HepG2 (cell line): ENCODE measurements around the gene HAGHL. TPM values are rescaled to one million over a fixed set of nuclear protein-coding genes. Genes with fewer than 3 reads are reported as not detected.

ENCODE experiments used
- ATAC-seq: fragments of 200-7000 bp; cut with Tn5 transposase; 3 replicates; pipeline ENCODE4 v1.9.1; 2020; ENCODE audit warnings: mild to moderate bottlenecking, moderate library complexity
- BruUV-seq: library from RNA; stranded (reverse); fragments of 400-500 nt; replicated peaks from 2 replicates; lab custom pipeline; 2021; lab: Mats Ljungman, UMichigan
- CTCF ChIA-PET: fragments of 300-600 bp; formaldehyde crosslinking; extraction: SDS; loops from one replicate; lab custom pipeline; 2021; ENCODE audit warnings: low total read pairs, inconsistent platforms, low intra/inter-chr PET ratio; lab: Yijun Ruan, JAX
- POLR2A ChIA-PET: fragments of 350-600 bp; sonication (Branson Sonifier 250); formaldehyde crosslinking; loops from one replicate; lab custom pipeline; 2020; ENCODE audit warnings: antibody characterized with exemption, inconsistent platforms; lab: Yijun Ruan, JAX
- DNase-seq: peaks from one replicate; pipeline ENCODE4 v3.0.0-alpha.2; 2015; ENCODE audit warnings: low spot score
- FAIRE-seq: peaks from 3 replicates; lab custom pipeline; 2011; peaks lifted over from hg19 to GRCh38; lab: Jason Lieb, UNC
- H2AFZ ChIP-seq: one replicate; pipeline ENCODE4 v1.6.1; 2011; ENCODE audit warnings: low read length, inconsistent platforms
- H3K27ac ChIP-seq: fragments of 300-600 bp; 3 replicates; pipeline ENCODE4 v1.8.0; 2011; ENCODE audit warnings: mixed run types, mild to moderate bottlenecking, mixed read lengths, low read length, inconsistent platforms; ENCODE audit not compliant: insufficient read depth; ENCODE audit errors: extremely low read length
- H3K27me3 ChIP-seq, 2 experiments: fragments of 200-600 bp in 1 of 2; 2 replicates in 1 of 2; 3 replicates in 1 of 2; pipeline versions ENCODE4 v1.6.0 to v1.8.0; 2011; ENCODE audit warnings: low read length in 2 of 2, mild to moderate bottlenecking in 2 of 2, moderate library complexity in 2 of 2, inconsistent platforms in 1 of 2; ENCODE audit not compliant: insufficient read depth in 2 of 2, control insufficient read depth in 1 of 2
- H3K36me3 ChIP-seq, 2 experiments: fragments of 200-600 bp in 1 of 2; replicated peaks in 1 of 2; 2 replicates in 1 of 2; 3 replicates in 1 of 2; pipeline versions ENCODE4 v1.5.1 to v1.8.0; 2011; ENCODE audit warnings: low read length in 2 of 2, inconsistent platforms in 1 of 2; ENCODE audit not compliant: insufficient read depth in 2 of 2, control insufficient read depth in 1 of 2
- H3K4me1 ChIP-seq: 2 replicates; pipeline ENCODE4 v1.5.1; 2012; ENCODE audit warnings: low read length, inconsistent platforms; ENCODE audit not compliant: insufficient read depth
- H3K4me2 ChIP-seq: 2 replicates; pipeline ENCODE4 v1.6.0; 2011; ENCODE audit warnings: low read depth, low read length, inconsistent platforms
- H3K4me3 ChIP-seq, 3 experiments: fragments of 200-600 bp in 1 of 3; sonication (generic), shearing (Covaris generic) in 1 of 3; replicated peaks in 1 of 3; 2 replicates each; pipeline ENCODE4 v1.5.1; 2011 to 2016; ENCODE audit warnings: low read length in 3 of 3, inconsistent platforms in 2 of 3, low read depth in 2 of 3, mild to moderate bottlenecking in 2 of 3, control low read depth in 1 of 3, mixed read lengths in 1 of 3; ENCODE audit not compliant: insufficient read depth in 1 of 3
- H3K79me2 ChIP-seq: one replicate; pipeline ENCODE4 v1.6.1; 2011; ENCODE audit warnings: low read length, inconsistent platforms; ENCODE audit not compliant: insufficient read depth
- H3K9ac ChIP-seq: 2 replicates; pipeline ENCODE4 v1.6.0; 2011; ENCODE audit warnings: mild to moderate bottlenecking, low read depth, low read length, inconsistent platforms; ENCODE audit not compliant: insufficient read depth
- H3K9me3 ChIP-seq: 2 replicates; pipeline ENCODE4 v1.5.1; 2012; ENCODE audit warnings: mild to moderate bottlenecking, low read length
- H4K20me1 ChIP-seq: 2 replicates; pipeline ENCODE4 v1.6.0; 2011; ENCODE audit warnings: inconsistent platforms, mild to moderate bottlenecking, low read length, moderate library complexity; ENCODE audit not compliant: insufficient read depth
- ESRRA ChIP-seq: sonication (generic); formaldehyde crosslinking; IDR thresholded peaks from 2 replicates; pipeline ENCODE4 v1.5.1; 2020; ENCODE audit warnings: mild to moderate bottlenecking, low read depth, missing genetic modification reagents
- ISX ChIP-seq: sonication (generic); formaldehyde crosslinking; conservative IDR thresholded peaks from 2 replicates; pipeline ENCODE4 v1.5.0; 2020; ENCODE audit warnings: missing genetic modification reagents
- JUNB ChIP-seq: sonication (generic); formaldehyde crosslinking; IDR thresholded peaks from 2 replicates; pipeline ENCODE4 v1.8.0; 2022; ENCODE audit warnings: missing genetic modification reagents, mild to moderate bottlenecking, borderline replicate concordance
- MED1 ChIP-seq: sonication (generic); formaldehyde crosslinking; IDR thresholded peaks from 2 replicates; pipeline ENCODE4 v1.4.0; 2020; ENCODE audit warnings: missing genetic modification reagents
- RAD21 ChIP-seq: fragments of 450-650 bp; formaldehyde crosslinking; IDR thresholded peaks from 2 replicates; pipeline ENCODE4 v1.5.0; 2020; ENCODE audit warnings: mild to moderate bottlenecking
- RARA ChIP-seq: IDR thresholded peaks from 2 replicates; pipeline ENCODE4 v1.6.1; 2016; ENCODE audit warnings: missing genetic modification reagents, missing compliant biosample characterization
- SMARCC2 ChIP-seq: fragments of 450-650 bp; IDR thresholded peaks from 2 replicates; pipeline ENCODE4 v1.6.1; 2017; ENCODE audit warnings: antibody characterized with exemption, mild to moderate bottlenecking
- STAT6 ChIP-seq: sonication (generic); formaldehyde crosslinking; IDR thresholded peaks from 2 replicates; pipeline ENCODE4 v1.4.0; 2020; ENCODE audit warnings: missing genetic modification reagents, mild to moderate bottlenecking, borderline replicate concordance
- ZNF263 ChIP-seq: sonication (generic); formaldehyde crosslinking; IDR thresholded peaks from 2 replicates; pipeline ENCODE4 v1.4.0; 2020; ENCODE audit warnings: missing genetic modification reagents
- ZNF574 ChIP-seq: sonication (generic); formaldehyde crosslinking; IDR thresholded peaks from 2 replicates; pipeline ENCODE4 v1.4.0; 2020; ENCODE audit warnings: missing genetic modification reagents
- ZNF687 ChIP-seq: sonication (generic); formaldehyde crosslinking; IDR thresholded peaks from 2 replicates; pipeline ENCODE4 v1.5.1; 2020; ENCODE audit warnings: mild to moderate bottlenecking, missing genetic modification reagents, moderate library complexity
- ZNF724P ChIP-seq: sonication (generic); formaldehyde crosslinking; IDR thresholded peaks from 2 replicates; pipeline ENCODE4 v1.8.0; 2022; ENCODE audit warnings: missing genetic modification reagents, borderline replicate concordance
- WGBS: methylation state at CpG from one replicate; pipeline ENCODE4 v1.1.6; 2017; ENCODE audit warnings: low lambda C conversion rate; 5-methylcytosine and 5-hydroxymethylcytosine counted together
- in situ Hi-C: cut with HindIII; loops from 2 replicates; pipeline ENCODE4 v1.10.0; 2017; ENCODE audit warnings: low pct_unique_long_range_greater_than_20kb; ENCODE audit not compliant: extremely low pct_ligation_motif_present
- intact Hi-C: fragments of 100-400 bp; cut with micrococcal nuclease; formaldehyde crosslinking; loops from one replicate; pipeline ENCODE4 v1.10.0; 2022; ENCODE audit not compliant: unreplicated experiment
- polyA plus RNA-seq, 8 experiments: library from polyadenylated mRNA; depleted of rRNA in 3 of 8; stranded (reverse) in 7 of 8; unstranded in 1 of 8; fragments of >200 nt; fragmentation: Illumina TruSeq in 4 of 8; extraction: Trizol in 4 of 8; gene quantifications; 2 replicates each; pipeline versions ENCODE4 v1.2.1 to v1.2.3, GENCODE V29; 2011 to 2016; ENCODE audit warnings: low read depth in 4 of 8, missing spikeins in 1 of 8, mixed read lengths in 1 of 8; ENCODE audit not compliant: insufficient read depth in 1 of 8
- total RNA-seq, 5 experiments: library from RNA; depleted of rRNA; stranded (reverse); fragments of >200 nt; fragmentation: Illumina TruSeq; extraction: Trizol; gene quantifications; 2 replicates each; pipeline ENCODE4 v1.2.3, GENCODE V29; 2016; ENCODE audit warnings: low read depth in 1 of 5

Gene HAGHL
- total and polyA plus RNA-seq, 2 of the 13 experiments (the other 11 are each of a cell fraction or from before 2014, with no cell fraction given), result 3.4 to 8.4 TPM

- Histone ChIP-seq H3K4me2 (no peak overlapping the region), H3K27me3 (no peaks in the 10 kb centered on the region; a peak in 1 of 5 replicates), H3K4me3 (no peak overlapping the region), H3K27ac (no peak overlapping the region), H4K20me1 (0 out of 2 replicates have a peak, but pooled peaks cover 3% of the 10 kb centered on the region), H3K36me3 (peaks cover 11 to 20% of the 10 kb centered on the region in 2 experiments; a peak in 4 of 5 replicates), H3K4me1 (peaks cover 31% of the 10 kb centered on the region), H3K9me3 (no peaks in the 10 kb centered on the region), H3K9ac (no peak overlapping the region), H3K79me2 (peaks cover 15% of the 10 kb centered on the region), H2AFZ (no peak overlapping the region)
- ATAC-seq (peak; percentile 63), FAIRE-seq (no peak), DNase-seq (peak; percentile 41)
- intact Hi-C loops (no loop called here), in situ Hi-C loops (no loop called here)
- ChIA-PET POLR2A (interaction anchor here (1.2 kb wide), 1 partner anchor 34 kb away, joined by 3 read pairs; the partner anchor contains the start of gene ANTKMT), CTCF (interaction anchor here (1.1 to 1.5 kb wide), 2 partner anchors 18 to 75 kb away, joined by 3 to 4 read pairs; partner anchors contain the start of gene RHOT2)
- no TSS peak for BruUV-seq
- 71% methylated on average over 8 of the region's 10 CpGs for WGBS
- TF ChIP-seq STAT6 (no peak), RAD21 (CRISPR knock-in tag) (0 out of 2 replicates have a peak, but pooled peaks have one; percentile 12), ZNF687 (CRISPR knock-in tag) (0 out of 2 replicates have a peak, but pooled peaks have one; percentile 28), ZNF263 (CRISPR knock-in tag) (no peak), SMARCC2 (no peak), ESRRA (no peak), RARA (CRISPR knock-in tag) (no peak), ZNF724P (CRISPR knock-in tag) (no peak), ISX (no peak), JUNB (CRISPR knock-in tag) (no peak), MED1 (CRISPR knock-in tag) (no peak), ZNF574 (CRISPR knock-in tag) (peak; percentile 82)
Observed at GRCh38 chr16:685967-686366, 40.9 kb upstream of the HAGHL start.
